GM21619 (cell line): Measurements from ENCODE around the gene MMRN2.

ENCODE experiments used
- ATAC-seq: cut with Tn5 transposase; IDR thresholded peaks from one replicate; pipeline ENCODE4 v1.9.1; 2021; ENCODE audit not compliant: unreplicated experiment

MMRN2 gene

GRCh38 chr10:86888585-86889381 lies 68.6 kb downstream of the MMRN2 start:
- peak; percentile 96 for ATAC-seq
